OCI-LY1 (cell line): ENCODE measurements around the gene S100A11.

Experiments
- EZH2 ChIP-seq: fragments of 200-600 bp; sonication (generic), shearing (Covaris generic); IDR thresholded peaks from 2 replicates; pipeline ENCODE4 v1.8.0; 2017; ENCODE audit warnings: borderline replicate concordance, mixed run types, mild to moderate bottlenecking, antibody characterized with exemption, low read length, moderate library complexity, mixed read lengths
- TF ChIP-seq, protein P1 (sequence below): fragments of 200-600 bp; sonication (generic), shearing (Covaris generic); IDR thresholded peaks from 2 replicates; pipeline ENCODE4 v1.5.1; 2017; ENCODE audit warnings: mild to moderate bottlenecking, antibody characterized with exemption, low read length, moderate library complexity, mixed read lengths

- TF ChIP-seq, protein P1, sequence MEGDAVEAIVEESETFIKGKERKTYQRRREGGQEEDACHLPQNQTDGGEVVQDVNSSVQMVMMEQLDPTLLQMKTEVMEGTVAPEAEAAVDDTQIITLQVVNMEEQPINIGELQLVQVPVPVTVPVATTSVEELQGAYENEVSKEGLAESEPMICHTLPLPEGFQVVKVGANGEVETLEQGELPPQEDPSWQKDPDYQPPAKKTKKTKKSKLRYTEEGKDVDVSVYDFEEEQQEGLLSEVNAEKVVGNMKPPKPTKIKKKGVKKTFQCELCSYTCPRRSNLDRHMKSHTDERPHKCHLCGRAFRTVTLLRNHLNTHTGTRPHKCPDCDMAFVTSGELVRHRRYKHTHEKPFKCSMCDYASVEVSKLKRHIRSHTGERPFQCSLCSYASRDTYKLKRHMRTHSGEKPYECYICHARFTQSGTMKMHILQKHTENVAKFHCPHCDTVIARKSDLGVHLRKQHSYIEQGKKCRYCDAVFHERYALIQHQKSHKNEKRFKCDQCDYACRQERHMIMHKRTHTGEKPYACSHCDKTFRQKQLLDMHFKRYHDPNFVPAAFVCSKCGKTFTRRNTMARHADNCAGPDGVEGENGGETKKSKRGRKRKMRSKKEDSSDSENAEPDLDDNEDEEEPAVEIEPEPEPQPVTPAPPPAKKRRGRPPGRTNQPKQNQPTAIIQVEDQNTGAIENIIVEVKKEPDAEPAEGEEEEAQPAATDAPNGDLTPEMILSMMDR: no peak
- no peak for TF ChIP-seq EZH2
Observed at GRCh38 chr1:151985270-151985669, 51.5 kb downstream of the S100A11 start.
